ENCODE measurements around the gene HMGXB4.

Gene HMGXB4

DNA sequence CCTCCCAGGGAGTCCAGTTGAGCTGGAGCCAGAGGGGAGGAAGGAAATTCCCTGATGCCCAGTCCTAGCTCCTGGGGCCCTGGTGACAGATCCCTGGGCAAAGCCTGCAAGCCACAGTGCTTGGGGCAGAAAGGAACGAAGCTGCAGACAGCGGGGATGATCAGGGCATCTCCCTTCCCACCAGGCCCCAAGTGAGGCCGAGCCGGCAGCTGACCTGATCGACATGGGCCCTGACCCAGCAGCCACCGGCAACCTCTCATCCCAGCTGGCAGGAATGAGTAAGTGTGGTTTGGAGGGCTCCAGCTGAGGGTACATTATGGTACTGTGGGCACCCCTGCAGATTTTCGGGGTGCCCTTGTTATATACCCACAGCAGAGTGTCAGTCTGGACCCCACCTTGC, 75.9 kb downstream of the HMGXB4 start:
- H3K4me3 ChIP-seq (ENCODE audit: low read depth, low read length): no peak overlapping the region
- TF ChIP-seq, protein P1, sequence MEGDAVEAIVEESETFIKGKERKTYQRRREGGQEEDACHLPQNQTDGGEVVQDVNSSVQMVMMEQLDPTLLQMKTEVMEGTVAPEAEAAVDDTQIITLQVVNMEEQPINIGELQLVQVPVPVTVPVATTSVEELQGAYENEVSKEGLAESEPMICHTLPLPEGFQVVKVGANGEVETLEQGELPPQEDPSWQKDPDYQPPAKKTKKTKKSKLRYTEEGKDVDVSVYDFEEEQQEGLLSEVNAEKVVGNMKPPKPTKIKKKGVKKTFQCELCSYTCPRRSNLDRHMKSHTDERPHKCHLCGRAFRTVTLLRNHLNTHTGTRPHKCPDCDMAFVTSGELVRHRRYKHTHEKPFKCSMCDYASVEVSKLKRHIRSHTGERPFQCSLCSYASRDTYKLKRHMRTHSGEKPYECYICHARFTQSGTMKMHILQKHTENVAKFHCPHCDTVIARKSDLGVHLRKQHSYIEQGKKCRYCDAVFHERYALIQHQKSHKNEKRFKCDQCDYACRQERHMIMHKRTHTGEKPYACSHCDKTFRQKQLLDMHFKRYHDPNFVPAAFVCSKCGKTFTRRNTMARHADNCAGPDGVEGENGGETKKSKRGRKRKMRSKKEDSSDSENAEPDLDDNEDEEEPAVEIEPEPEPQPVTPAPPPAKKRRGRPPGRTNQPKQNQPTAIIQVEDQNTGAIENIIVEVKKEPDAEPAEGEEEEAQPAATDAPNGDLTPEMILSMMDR (conservative IDR thresholded peaks at IDR 0.05; ENCODE audit: low read depth, low read length): no peak
- no peak for DNase-seq (ENCODE audit: low read depth)

DNA sequence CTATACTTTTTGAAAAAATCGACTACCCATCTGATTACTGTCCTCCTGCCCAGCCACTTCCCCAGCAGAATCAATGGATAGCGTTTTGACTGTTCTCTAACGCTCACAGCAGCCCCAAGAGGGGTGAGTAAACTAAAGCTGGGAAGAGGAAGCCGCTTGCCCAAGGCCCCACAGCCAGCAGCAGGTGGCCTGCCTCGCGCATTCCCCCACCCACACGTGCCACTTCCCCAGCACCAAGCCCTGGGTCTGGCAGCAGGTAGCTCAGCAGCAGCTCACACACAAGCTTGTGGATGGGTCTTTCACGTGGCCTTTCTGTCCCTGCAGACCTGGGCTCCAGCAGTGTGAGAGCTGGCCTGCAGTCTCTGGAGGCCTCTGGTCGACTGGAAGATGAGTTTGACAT, 76.7 kb downstream of the HMGXB4 start:
- TF ChIP-seq, protein P1 (conservative IDR thresholded peaks at IDR 0.05; ENCODE audit: low read depth, low read length): no peak
- DNase-seq (ENCODE audit: low read depth): no peak
- H3K4me3 ChIP-seq (ENCODE audit: low read depth, low read length): no peak overlapping the region

DNA sequence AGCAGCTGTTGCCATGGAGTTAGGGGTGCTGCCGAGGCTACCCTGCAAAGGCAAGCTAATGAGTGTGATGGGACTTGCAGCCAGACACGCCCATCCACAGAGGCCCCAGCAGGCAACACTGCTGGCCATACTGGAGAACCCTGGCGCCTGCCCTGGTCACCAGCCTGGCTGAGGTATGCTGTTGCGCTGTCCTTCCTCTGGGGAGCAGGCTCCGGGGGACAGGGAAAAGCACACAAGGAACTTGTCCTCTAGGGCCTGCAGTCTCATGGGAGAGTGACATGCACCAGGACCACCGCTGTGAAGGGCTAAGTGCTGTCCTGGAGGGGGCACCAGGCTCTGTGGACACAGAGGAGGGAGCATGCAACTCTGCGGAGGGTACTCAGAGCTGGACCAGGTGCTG, 78.2 kb downstream of the HMGXB4 start:
- TF ChIP-seq, protein P1 (conservative IDR thresholded peaks at IDR 0.05; ENCODE audit: low read depth, low read length): no peak

DNA sequence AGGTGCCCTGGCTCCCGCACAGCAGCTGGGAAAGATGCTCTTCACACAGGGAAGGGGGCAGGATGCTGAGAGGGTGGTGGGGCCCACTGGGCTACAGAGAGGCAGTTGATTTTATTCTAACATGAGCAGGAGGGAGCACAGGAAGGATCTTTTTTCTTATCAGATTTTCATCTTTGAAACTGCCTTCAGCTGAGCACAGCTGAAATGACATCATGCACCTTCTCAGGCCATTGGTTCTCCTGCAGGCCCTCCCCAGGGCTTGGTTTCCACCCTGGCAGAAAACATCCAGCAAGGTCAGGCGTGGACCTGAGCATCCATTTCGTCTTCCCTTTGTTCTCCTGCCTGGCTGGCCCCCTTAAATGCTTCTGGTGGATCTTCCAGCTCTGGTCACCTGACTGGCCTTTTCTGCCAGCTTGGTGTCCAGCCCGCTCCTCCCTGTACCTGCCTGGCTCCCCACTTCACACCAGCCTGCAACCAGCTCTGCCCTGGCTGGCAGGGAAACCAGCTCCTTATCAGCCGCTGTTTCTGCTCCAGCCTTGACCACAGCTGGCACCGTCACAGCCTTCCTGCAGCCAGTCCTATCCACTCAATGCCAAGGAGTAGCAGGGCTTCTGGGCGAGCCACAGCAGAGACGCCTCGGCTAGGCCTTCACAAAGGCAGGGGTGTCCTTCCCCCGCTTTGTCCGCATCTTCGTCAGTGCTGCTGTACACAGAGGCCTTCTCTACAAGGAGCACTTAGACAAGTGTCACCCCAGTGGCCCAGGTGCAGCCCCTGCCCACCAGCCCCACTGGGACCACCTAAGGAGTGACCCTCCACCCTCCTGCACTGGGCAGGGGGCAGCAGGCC, 78.9 kb downstream of the HMGXB4 start:
- DNase-seq (ENCODE audit: low read depth): no peak
- TF ChIP-seq, protein P1 (conservative IDR thresholded peaks at IDR 0.05; ENCODE audit: low read depth, low read length): no peak
- no peak overlapping the region for H3K4me3 ChIP-seq (ENCODE audit: low read depth, low read length)

More for the DNA sequence above, 78.2 kb downstream of the HMGXB4 start:
- H3K4me3 ChIP-seq (ENCODE audit: low read depth, low read length): no peak overlapping the region
- no peak for DNase-seq (ENCODE audit: low read depth)

DNA sequence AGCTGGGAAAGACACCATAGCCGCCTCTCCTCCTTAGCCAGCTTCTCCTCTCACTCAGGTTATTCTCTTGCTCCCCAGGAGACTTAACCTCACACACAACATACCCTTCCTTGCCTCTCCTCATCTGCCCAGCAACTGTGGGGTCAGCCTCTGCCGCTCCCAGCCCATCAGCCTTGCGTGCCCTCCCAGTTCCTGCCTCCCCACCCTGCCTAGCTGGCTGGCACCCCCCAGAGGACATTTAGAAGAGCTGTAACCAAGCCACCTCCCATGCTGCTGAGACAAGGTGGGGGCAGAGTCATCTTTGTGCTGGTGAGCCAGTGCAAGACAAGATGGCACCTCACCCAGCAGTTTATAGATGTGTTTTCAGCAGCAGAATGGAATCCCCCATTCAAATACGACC, 80.6 kb downstream of the HMGXB4 start:
- DNase-seq (ENCODE audit: low read depth): no peak
- TF ChIP-seq, protein P1 (conservative IDR thresholded peaks at IDR 0.05; ENCODE audit: low read depth, low read length): peak; percentile 15
- H3K4me3 ChIP-seq (ENCODE audit: low read depth, low read length): no peak overlapping the region

DNA sequence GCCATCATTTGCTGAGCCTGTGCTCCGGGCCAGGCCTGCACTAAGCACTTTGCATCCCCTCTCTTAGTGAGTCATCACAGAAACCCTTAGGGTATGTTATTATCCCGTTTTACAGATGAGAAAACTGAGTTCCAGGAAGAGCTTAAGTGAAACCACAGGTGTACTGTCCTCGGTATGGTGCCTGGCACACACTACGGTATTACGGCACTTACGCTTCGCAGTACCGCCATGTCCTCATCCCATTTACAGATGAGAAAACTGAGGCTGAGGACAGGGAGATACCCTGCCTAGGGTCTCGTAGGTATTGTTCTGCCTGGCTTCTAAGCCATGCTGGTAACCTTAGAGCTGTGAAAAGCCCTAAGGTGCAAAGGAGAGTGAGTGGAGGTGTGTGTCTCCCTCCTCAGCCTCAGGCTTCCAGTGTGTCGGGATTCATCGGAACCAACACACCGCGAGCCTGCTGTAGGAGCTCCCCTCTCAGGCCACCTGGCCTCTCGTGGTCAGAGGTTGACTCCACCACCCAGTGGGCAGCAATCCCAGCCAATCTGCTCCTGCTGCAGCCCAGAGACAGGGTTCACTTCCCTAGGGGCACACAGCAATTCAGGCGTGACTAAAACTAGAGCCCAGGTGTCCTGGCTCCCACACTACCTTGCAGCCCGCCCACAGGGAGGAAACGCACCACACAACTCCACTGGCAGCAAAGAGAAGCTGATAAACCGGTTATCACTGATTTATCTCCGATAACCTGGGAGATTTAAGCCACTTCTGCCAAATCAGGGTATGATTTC, 84.0 kb downstream of the HMGXB4 start:
- TF ChIP-seq, protein P1 (conservative IDR thresholded peaks at IDR 0.05; ENCODE audit: low read depth, low read length): no peak
- no peak for DNase-seq (ENCODE audit: low read depth)
- H3K4me3 ChIP-seq (ENCODE audit: low read depth, low read length): no peak overlapping the region
